ENCODE measurements around the gene STRIP2.
"Not testable (repeated sequence)": the region's sequence is repeated elsewhere in the genome, so short reads cannot be mapped to it uniquely, and the experiment has no call there.

STRIP2 gene

GRCh38 chr7:129422727-129423126 lies 11.5 kb upstream of the STRIP2 start:
- no peak for DNase-seq

- no peak for DNase-seq
Measured at GRCh38 chr7:129423700-129424410, 10.4 kb upstream of the STRIP2 start.

- no peak for DNase-seq
Measured at GRCh38 chr7:129426482-129426881, 7.8 kb upstream of the STRIP2 start.

- DNase-seq, result no peak
Measured at GRCh38 chr7:129427526-129428045, 6.6 kb upstream of the STRIP2 start.

- DNase-seq, result no peak
Measured at GRCh38 chr7:129431911-129432643, 2.2 kb upstream of the STRIP2 start.

- DNase-seq, result no peak
Measured at GRCh38 chr7:129434675-129435318, 565 bp downstream of the STRIP2 start.

- no peak for DNase-seq
Measured at GRCh38 chr7:129435414-129435829, 1.2 kb downstream of the STRIP2 start.

- no peak for DNase-seq
Measured at GRCh38 chr7:129436335-129436923, 2.2 kb downstream of the STRIP2 start.

- no peak for DNase-seq
Measured at GRCh38 chr7:129437190-129437589, 3.0 kb downstream of the STRIP2 start.

- no peak for DNase-seq
Measured at GRCh38 chr7:129438281-129438838, 4.1 kb downstream of the STRIP2 start.

- no peak for DNase-seq
Measured at GRCh38 chr7:129438839-129439651, 4.8 kb downstream of the STRIP2 start.

GRCh38 chr7:129439963-129440625 lies 5.9 kb downstream of the STRIP2 start:
- DNase-seq, result no peak

- no peak for DNase-seq
Measured at GRCh38 chr7:129443612-129444011, 9.4 kb downstream of the STRIP2 start.

GRCh38 chr7:129444776-129445175 lies 10.5 kb downstream of the STRIP2 start:
- not testable (repeated sequence) for DNase-seq

- DNase-seq, result not testable (repeated sequence)
Measured at GRCh38 chr7:129446925-129447324, 12.7 kb downstream of the STRIP2 start.

- DNase-seq, result not testable (repeated sequence)
Measured at GRCh38 chr7:129447445-129447844, 13.2 kb downstream of the STRIP2 start.

GRCh38 chr7:129448608-129449007 lies 14.4 kb downstream of the STRIP2 start:
- DNase-seq, result not testable (repeated sequence)

- DNase-seq, result no peak
Measured at GRCh38 chr7:129450295-129450694, 16.1 kb downstream of the STRIP2 start.

- DNase-seq, result no peak
Measured at GRCh38 chr7:129452589-129453231, 18.5 kb downstream of the STRIP2 start.

- DNase-seq, result no peak
Measured at GRCh38 chr7:129453510-129454248, 19.4 kb downstream of the STRIP2 start.

Measured in DMS 273 treated with DMSO at 0.1 percent for 48 hours (cell line).